GM21619 (cell line): Measurements from ENCODE around the gene PIAS4.
"Not testable (repeated sequence)": the region's sequence is repeated elsewhere in the genome, so short reads cannot be mapped to it uniquely, and the experiment has no call there.

Source experiments
- ATAC-seq: cut with Tn5 transposase; IDR thresholded peaks from one replicate; pipeline ENCODE4 v1.9.1; 2021; ENCODE audit not compliant: unreplicated experiment

PIAS4 gene, protein sequence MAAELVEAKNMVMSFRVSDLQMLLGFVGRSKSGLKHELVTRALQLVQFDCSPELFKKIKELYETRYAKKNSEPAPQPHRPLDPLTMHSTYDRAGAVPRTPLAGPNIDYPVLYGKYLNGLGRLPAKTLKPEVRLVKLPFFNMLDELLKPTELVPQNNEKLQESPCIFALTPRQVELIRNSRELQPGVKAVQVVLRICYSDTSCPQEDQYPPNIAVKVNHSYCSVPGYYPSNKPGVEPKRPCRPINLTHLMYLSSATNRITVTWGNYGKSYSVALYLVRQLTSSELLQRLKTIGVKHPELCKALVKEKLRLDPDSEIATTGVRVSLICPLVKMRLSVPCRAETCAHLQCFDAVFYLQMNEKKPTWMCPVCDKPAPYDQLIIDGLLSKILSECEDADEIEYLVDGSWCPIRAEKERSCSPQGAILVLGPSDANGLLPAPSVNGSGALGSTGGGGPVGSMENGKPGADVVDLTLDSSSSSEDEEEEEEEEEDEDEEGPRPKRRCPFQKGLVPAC

DNA sequence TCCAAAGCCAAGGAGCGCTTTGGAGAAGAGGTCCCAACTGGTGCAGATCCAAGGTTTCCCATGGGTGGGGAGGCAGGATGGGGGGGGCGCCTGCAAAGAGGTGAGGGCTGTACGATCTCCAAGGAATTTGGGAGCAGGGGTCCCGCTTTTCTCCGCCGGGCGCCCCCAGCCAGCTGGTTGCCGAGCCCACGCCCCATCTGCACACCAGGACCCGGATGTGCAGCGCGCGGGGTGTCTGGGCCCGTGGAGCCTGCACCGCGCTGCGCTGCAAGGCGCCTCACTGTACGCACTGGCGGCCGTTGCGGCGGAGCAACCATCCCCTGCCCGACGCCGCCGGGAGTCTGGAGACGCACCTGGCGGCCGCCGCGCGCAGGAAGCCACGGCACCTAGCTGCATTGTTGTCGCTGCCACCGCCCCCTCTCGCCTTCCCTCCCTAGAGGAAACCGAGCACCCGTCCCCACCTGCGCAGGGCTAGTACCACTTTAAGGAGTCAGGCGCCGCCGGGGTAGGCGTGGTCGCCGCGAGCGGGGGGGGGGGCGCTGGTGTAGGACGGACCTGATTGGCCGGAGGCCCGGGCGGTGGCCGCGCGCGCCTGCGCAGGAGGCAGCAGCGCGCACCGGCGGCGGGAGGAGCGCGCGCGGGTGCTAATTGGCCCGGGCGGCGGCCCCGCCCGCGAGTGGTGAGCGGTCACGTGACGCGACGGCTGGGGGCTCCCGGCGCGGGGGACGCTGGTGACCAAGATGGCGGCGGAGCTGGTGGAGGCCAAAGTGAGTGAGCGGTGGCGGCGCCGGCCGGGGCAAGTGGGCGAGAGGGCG is at the start of gene PIAS4:
Gene PIAS4 (plus strand): TSS at position 716 of the 815 bp plus-strand sequence. CDS start 25 bp downstream, at position 741.
- ATAC-seq, result peak; percentile 71

DNA sequence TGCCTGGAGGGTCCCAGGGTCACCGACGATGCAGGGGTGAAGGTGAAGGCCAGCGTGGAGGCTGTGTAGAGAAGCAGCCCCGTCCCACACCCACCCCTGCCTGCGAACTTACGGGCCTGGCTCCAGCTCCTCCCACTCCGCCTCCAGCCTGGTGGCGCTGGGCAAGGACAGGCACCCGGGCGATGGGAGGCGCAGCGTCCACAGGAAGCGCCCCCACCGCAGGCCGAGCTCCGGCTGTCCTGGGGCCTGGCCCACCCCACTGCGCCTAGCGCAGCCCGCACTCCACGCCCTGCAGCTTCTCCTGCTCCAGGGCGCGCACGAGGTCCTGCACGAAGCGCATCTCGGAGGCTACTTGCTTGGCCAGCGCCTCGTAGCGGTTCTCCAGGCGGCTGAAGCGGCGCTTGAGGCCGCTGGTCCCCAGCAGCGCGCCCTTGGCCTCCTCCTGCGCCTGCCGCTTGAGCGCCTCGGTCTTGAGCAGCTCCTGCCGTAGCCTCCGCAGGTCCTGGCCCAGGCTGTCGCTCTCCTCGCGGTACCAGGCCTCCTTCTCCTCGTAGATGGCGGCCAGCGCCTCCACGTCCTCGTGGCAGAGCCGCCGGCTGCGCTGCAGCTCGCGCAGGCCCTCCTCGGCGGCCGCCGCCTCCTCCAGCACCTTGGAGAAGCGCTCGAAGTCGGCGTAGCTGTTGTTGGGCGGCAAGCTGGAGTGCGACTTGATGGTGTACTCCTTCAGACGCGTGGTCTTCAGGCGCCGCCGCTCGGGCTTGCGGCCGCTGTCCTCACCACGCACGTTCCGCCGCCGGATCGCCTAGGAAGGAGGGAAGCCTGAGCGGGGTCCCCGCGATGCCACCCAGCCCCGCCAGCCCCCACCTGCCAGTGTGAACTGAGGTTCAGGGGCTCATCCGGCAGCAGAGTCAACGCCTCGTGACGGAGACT is 48.4 kb upstream of the PIAS4 start:
- ATAC-seq, result no peak

DNA sequence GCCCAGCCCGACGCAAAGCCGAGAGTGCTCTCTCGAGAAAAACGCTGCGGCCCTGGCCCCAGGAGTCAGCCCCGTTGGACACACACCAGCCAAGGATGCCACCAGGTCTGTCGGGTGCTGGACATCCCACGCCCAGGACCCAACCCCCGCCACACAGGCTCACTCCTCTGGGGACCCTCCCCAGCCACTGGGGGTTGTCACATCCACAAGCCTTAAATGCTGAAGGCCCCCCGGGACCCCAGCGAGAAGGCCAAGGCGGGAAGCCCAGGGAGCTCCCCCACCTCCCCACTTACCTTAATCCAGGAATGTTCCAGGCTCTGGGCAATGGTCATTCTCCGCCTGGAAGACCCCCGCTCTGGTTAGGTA is 47.8 kb upstream of the PIAS4 start:
- ATAC-seq, result no peak

DNA sequence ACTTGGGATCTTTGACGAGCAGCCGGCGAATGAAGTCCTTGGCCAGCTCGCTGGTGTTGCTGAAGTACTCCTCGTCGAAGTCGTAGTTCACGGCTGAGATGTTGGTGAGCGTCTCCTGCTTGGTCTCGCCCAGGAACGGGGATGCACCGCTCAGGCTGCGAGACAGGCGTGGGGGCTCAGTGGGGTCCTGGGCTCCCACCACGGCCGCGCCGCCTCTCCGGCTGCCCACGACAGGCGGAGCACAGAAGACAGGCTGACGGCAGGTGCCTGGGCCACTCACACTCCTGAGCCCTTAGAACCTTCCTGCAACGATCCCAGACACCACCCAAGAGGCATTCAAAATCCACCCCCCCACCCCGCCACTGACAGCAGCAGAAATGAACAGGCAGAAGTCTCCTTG is 46.5 kb upstream of the PIAS4 start:
- ATAC-seq, result no peak

DNA sequence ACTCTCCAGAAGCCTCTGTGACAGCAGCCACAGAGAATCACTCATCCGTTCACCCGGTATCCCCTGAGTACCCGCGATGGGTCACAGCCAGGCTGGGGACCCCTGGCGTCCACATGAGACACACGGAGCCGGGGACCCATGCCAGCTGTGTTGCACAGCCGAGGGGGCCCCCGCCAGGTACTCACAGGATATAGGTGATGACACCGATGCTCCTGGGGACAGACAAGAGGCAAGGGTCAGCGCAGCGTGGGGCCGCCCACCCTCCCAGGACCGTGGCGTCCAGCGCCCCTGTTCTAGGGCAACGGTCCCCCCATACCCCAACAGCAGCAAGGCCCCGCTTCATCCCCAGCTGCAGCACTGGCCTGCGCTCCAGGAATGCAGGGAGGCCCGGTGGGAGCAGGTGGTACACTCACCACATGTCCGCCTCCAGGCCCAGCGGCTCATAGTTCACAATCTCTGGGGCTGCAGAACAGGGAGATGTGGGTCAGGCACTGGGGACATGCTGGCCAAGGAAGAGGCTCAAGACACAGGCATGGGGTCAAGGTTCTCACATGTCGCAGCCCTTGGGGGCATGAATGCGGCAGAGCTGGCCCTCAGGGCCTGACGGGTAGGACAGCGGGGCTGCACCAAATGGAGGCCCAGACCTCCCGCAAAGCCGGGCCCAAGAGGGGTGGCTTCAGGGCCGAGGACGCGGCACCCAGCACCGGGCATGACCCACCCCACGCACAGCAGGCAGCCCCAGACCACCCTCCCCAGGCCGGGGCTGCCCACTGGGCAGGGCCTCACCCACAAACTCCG is 43.9 kb upstream of the PIAS4 start:
- no peak for ATAC-seq

DNA sequence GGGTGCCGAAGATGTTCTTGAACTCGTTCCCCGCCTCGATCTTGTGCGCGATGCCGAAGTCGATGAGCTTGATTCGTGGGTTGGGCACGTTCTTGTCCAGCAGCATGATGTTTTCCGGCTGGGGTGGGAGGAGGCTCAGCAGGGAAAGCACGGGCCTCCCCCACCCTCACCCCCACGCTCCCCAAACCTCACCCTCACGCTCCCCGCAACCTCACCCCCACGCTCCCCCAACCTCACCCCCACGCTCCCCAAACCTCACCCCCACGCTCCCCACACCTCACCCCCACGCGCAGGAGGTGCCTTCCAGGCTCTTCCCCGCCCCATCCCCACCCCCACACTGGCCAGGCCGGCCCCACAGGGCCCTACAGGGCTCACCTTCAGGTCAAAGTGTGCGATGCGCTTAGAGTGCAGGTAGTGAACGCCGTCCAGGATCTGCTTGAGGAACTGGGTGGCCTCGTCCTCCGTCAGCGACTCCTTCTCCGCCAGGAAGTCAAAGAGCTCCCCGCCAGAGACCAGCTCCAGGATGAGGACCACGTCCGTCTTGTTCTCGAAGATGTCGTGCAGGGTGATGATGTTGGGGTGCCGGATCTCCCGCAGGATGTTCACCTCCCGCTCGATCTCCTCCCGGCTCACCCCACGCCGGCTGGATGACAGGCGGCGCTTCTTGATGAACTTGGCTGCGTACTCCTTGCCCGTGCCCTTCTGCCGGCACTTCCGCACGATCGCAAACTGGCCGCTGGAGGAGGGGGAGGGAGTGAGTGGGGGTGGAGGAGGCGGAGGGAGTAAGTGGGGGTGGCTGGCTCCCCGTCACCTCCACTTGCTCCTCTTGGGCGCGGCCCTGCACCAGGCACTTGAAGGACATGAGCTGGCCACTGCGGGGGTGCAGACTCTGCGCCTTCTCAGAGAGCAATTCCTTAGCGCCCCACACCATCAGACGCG is 43.0 kb upstream of the PIAS4 start:
- ATAC-seq, result no peak

DNA sequence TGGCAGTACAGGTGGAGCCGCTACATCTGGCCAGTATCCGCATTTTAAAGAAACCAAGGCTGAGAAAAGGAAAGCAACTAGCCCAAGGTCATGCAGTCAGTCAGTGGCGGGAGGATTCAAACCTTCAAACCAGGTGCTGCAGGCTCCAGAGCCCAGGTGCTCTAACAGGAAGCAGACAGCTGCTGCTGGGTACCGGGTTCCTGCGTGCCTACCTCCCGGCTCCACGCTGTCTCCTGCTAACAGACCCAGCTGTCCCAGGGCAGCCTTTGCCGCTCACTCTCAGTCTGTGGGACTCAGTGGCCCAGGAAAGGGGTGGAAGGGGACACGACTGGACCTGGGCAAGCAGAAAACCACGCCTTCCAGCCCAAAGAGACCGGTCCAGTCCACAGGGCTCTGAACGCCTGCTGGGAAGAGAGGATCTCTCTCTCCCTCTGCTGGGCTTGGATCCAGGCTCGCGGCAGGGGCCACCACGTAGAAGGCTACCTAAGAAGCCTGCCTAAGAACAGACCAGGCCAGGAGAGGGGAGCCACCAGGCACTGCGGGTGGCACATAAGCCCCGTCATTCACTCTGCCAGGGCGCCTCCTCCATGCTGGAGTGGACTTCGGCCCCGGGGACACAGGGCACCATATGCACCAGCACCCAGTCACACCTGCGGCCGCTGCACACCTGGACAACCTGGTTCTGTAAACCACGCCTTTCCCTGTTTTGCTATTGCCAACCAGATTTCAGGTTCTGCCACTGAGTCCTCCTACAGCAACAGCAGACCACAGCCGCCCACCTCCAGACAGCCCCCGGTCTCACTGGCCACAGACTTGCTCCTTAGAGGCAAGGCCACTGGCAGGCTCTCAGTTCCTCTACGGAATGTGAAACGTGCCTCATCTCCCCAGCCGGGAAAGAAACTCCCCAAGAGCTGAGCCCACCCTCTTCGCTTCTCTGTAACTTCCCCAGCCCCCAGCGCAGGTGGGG is 41.2 kb upstream of the PIAS4 start:
- ATAC-seq, result no peak

DNA sequence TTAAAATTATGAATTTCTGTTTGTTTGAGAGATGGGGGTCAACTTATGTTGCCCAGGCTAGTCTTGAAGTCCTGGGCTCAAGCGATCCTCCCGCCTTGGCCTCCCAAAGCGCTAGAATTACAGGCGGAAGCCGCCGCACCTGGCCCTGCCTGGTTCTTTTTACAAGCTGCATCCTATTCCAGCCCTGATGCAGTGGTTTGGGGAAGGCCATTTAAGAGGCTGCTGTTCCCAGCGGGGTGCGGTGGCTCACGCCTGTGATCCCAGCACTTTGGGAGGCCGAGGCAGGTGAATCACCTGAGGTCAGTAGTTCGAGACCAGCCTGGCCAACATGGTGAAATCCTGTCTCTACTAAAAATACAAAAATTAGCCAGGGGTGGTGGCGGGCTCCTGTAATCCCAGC is 39.6 kb upstream of the PIAS4 start:
- ATAC-seq, result not testable (repeated sequence)

DNA sequence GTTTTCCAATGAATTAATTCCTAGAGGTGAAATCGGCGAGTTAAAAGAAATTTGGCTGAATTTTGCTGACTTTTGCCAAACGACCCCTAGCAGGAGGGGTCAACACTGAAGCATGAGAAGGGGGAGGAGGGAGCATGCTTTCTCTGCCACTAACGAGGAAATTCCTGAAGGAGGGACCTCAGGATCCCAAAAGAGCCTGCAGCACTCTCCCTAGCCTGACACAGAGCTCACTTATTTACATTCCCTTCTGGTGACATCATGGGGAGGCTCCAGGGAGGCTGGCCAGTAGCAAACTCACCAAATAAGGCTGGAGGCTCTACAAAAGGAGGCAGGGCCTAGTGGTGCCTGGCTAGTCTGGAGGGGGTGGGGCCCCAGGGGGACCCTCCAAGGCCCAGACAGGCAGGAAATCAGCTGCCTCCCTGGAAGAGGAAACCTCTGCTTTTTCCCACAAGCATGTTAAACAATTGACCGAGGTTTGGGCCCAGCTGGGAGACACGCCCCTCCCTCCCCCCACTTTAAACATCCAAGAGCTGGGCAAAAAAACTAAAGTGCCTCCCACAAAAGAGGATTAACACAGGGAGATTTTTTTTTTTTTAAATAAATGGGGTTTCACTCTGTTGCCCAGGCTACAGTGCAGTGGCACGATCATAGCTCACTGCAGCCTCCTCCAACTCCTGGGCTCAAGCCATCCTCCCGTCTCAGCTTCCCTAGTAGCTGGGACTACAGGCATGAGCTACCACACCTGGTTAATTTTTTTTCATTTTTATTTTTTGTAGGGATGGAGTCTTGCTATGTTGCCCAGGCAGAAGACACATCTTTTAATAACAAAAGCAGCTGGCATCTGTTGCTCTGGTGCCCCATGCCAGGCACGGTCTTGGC is 38.7 kb upstream of the PIAS4 start:
- no peak for ATAC-seq

DNA sequence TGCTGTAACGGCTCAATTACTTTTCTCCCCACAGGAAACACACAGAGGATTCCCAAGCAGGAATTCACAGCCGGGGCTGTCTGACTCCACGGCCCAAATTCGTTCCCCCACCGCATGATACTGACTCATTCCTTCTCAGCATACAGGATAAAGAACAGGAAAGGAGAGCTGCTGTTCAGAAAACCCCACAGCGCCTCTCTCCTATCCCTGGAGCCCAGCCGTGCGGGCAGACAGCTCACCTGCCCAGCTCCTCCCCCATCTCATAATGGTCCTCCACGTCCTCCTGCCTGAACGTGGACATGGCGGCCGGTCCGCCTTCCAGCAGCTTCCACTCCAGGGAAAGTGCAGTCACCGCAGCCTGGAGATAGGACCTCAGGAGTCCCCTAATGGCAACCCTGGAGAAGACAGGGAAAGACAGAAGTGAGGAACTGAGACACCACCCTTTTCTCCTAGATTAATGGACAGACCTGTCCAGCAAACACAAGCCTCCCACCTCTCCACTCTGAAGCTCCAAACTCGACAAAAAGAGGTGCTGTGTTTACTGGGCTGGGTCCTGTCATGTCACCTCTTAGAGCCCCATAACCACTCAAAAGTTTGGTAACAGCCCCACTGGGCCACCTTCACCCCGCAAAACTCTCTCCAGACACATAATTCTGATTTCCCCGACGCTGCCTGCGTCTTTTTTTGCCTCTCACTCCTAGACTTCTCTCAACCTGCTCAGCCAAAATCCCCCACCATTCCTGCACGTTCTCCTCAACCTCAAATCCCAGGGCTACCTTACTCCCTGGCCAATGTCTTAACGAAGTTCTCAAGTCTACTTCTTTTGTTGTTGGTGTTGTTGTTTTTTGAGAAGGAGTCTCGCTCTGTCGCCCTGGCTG is 37.9 kb upstream of the PIAS4 start:
- ATAC-seq, result no peak

DNA sequence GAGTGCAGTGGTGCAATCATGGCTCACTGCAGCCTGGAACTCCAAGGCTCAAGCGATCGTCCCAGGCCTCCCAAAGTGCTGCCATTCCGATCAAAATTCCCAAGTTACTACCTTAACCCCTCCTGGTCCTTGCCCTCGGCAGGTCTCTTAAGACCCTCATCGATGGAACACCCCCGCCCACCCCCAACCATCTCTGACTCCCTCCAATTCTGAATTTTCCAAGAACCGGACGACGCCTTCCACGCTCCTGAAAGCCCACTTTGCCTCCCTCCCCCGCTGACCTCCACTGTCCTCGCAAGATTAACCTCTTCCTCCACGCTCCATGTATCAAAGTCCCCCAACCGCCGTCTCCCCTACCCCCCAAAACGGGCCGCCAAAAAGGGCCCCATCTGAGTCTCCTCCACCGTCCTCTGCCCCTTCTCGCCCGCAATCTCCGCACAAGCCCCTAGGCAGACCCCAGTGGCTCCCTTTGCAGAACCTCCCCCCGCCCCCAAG is 37.2 kb upstream of the PIAS4 start:
- ATAC-seq, result no peak

DNA sequence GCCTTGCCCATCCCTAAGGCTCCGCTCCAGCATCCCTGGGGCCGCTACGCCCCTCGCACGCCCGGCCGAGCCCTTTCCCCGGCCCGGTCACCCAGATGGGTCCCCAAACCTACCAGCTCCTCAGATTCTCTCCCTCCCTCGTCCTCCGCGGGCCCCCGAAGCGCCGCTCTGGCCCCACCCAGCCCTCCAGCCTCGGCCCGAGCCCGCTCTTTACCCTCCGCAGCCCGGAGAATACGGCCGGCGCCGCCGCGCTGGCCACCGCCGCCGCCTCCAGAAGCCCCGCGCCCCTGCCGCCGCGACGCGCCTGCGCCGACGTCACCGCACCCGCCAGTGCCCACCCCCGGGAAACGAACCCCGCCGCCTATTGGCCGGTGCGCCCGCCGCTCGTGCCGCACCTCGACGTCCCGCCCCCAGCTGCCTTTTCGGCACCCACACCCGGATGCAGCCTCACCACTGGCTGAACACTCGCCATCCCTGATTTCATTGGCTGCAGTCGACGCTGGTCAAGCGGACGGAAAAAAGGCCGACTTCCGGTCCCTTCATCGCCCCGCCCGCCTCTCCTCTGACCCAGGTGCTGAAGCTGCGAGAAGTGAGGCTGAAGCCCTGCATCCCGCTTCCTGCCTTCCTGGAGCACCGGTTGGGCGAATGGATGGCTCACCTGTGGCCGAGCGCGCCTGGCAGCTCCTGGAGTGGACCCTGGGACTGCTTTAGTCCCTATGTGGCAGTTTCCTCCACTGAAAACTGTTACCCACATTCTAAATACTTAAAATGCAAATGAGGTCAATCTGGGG is 36.5 kb upstream of the PIAS4 start, which contains the start of gene DAPK3:
Gene DAPK3 (minus strand): TSS at position 292 of the 791 bp plus-strand sequence. CDS start 1,364 bp downstream, outside the sequence.
- peak; percentile 89 for ATAC-seq

DNA sequence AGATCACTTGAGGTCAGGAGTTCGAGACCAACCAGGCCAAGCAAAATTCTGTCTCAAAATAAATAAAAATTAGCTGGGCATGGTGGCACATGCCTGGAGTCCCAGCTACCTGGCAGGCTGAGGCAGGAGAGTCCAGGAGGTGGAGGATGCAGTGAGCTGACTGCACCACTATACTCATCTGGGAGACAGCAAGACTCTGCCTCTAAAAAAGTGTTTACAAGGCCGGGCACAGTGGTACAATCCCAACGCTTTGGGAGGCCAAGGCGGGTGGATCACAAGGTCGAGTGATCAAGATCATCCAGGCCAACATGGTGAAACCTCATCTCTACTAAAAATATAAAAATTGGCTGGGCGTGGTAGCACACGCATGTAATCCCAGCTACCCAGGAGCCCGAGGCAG is 32.4 kb upstream of the PIAS4 start:
- no peak for ATAC-seq

DNA sequence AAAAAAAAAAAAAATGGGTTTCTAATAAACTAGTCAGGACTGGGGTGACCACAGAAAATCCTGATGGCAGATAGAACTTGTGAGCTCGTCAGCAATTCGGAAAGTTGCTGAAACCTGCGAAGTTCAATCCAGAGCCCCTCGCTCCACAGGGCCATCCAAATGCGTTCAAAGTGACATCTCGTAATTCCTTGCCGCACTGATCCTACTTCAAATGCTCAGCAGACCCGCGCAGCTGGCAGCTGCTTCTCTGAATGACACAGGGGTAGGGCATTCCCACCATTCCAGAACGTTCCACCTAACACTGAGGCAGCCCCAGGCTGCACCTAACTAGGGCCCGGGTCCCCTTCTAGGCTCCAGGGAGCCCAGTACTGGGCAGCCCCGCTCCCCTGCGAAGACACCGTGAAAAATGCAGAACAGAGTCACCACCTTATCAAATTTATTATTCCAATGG is 31.9 kb upstream of the PIAS4 start:
- ATAC-seq, result no peak
